Measurements from ENCODE around the gene PAMR1.

DNA sequence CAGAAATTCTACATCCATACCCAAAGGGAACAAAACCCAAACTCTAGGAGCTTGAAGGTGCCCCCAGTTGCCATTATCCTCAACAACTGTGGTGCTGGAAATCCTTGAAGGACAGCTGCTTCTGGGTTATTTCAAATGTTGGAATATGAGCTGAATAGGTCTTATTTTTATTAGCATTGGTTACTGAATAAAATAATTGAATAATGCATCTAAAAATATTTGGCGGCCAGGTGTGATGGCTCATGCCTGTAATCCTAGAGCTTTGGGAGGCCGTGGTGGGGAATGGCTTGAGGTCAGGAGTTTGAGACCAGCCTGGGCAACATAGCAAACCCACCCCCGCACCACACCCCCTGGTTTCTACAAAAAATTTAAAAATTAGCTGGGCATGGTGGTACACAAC lies 10.9 kb downstream of the PAMR1 start:
- TF ChIP-seq, protein P1, sequence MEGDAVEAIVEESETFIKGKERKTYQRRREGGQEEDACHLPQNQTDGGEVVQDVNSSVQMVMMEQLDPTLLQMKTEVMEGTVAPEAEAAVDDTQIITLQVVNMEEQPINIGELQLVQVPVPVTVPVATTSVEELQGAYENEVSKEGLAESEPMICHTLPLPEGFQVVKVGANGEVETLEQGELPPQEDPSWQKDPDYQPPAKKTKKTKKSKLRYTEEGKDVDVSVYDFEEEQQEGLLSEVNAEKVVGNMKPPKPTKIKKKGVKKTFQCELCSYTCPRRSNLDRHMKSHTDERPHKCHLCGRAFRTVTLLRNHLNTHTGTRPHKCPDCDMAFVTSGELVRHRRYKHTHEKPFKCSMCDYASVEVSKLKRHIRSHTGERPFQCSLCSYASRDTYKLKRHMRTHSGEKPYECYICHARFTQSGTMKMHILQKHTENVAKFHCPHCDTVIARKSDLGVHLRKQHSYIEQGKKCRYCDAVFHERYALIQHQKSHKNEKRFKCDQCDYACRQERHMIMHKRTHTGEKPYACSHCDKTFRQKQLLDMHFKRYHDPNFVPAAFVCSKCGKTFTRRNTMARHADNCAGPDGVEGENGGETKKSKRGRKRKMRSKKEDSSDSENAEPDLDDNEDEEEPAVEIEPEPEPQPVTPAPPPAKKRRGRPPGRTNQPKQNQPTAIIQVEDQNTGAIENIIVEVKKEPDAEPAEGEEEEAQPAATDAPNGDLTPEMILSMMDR (IDR thresholded peaks at IDR 0.05): no peak
- no peak for TF ChIP-seq POLR2A (IDR thresholded peaks at IDR 0.05)
- TF ChIP-seq EP300 (IDR thresholded peaks at IDR 0.05): no peak

All from ovary (tissue), 3 donors.